GM18867 (cell line): ENCODE results near the gene URGCP.

ENCODE experiments used
- ATAC-seq: cut with Tn5 transposase; IDR thresholded peaks from one replicate; pipeline ENCODE4 v1.9.1; 2021; ENCODE audit warnings: mild to moderate bottlenecking, moderate library complexity; ENCODE audit not compliant: unreplicated experiment

Gene URGCP

GRCh38 chr7:43876241-43876640 is 30.2 kb downstream of the URGCP start:
- ATAC-seq = no peak

- ATAC-seq = no peak
Measured at GRCh38 chr7:43873300-43873699, 33.1 kb downstream of the URGCP start.

- no peak for ATAC-seq
Measured at GRCh38 chr7:43872406-43873110, 33.8 kb downstream of the URGCP start.

GRCh38 chr7:43871064-43871463 is 35.3 kb downstream of the URGCP start:
- no peak for ATAC-seq

- ATAC-seq = no peak
Measured at GRCh38 chr7:43870316-43870715, 36.1 kb downstream of the URGCP start.

GRCh38 chr7:43869867-43870240 is 36.5 kb downstream of the URGCP start:
- ATAC-seq = no peak

- peak; percentile 84 for ATAC-seq
Measured at GRCh38 chr7:43869006-43869866, 37.2 kb downstream of the URGCP start, which contains the start of gene MRPS24. Gene MRPS24, minus strand, starts transcription at chr7:43869517. Its CDS starts 22 bp downstream, at chr7:43869495.

GRCh38 chr7:43868681-43869005 is 37.8 kb downstream of the URGCP start:
- no peak for ATAC-seq

- ATAC-seq = peak; percentile 42
Measured at GRCh38 chr7:43868181-43868580, 38.2 kb downstream of the URGCP start.

- no peak for ATAC-seq
Measured at GRCh38 chr7:43865277-43865676, 41.1 kb downstream of the URGCP start.

- ATAC-seq = no peak
Measured at GRCh38 chr7:43864126-43864525, 42.3 kb downstream of the URGCP start.

- no peak for ATAC-seq
Measured at GRCh38 chr7:43856996-43857395, 49.4 kb downstream of the URGCP start.

GRCh38 chr7:43856316-43856715 is 50.1 kb downstream of the URGCP start:
- ATAC-seq = no peak

- no peak for ATAC-seq
Measured at GRCh38 chr7:43855176-43855575, 51.2 kb downstream of the URGCP start.

GRCh38 chr7:43851805-43852204 is 54.6 kb downstream of the URGCP start:
- ATAC-seq = no peak

GRCh38 chr7:43850348-43851116 is 55.9 kb downstream of the URGCP start:
- ATAC-seq = no peak

GRCh38 chr7:43849047-43849446 is 57.3 kb downstream of the URGCP start:
- no peak for ATAC-seq

- no peak for ATAC-seq
Measured at GRCh38 chr7:43847496-43847895, 58.9 kb downstream of the URGCP start.

GRCh38 chr7:43844662-43845061 is 61.7 kb downstream of the URGCP start:
- no peak for ATAC-seq

- no peak for ATAC-seq
Measured at GRCh38 chr7:43844257-43844656, 62.1 kb downstream of the URGCP start.

- ATAC-seq = no peak
Measured at GRCh38 chr7:43843296-43843695, 63.1 kb downstream of the URGCP start.
